Endothelial cell of umbilical vein (primary cell): Measurements from ENCODE around the gene NPPB. TPM values are rescaled to one million over a fixed set of nuclear protein-coding genes. Genes with fewer than 3 reads are reported as not detected.

Experiments
- BruUV-seq: library from RNA; stranded (reverse); fragments of 400-500 nt; replicated peaks from 2 replicates; lab custom pipeline; 2021; lab: Mats Ljungman, UMichigan
- CTCF ChIA-PET: fragments of 300-600, 350-600 bp; sonication (Branson Sonifier 250); formaldehyde crosslinking; loops from one replicate; lab custom pipeline; 2021; ENCODE audit warnings: antibody characterized with exemption, inconsistent platforms; lab: Charles Lee
- POLR2A ChIA-PET: fragments of 300-600, 350-600 bp; sonication (Branson Sonifier 250); formaldehyde crosslinking; loops from one replicate; lab custom pipeline; 2021; ENCODE audit warnings: antibody characterized with exemption, inconsistent platforms; lab: Charles Lee
- DNase-seq: peaks from one replicate; pipeline ENCODE4 v3.0.0-alpha.2; 2011; ENCODE audit warnings: low read depth, low spot score
- FAIRE-seq: peaks from 2 replicates; lab custom pipeline; 2011; peaks lifted over from hg19 to GRCh38; lab: Jason Lieb, UNC
- H2AFZ ChIP-seq: 2 replicates; pipeline ENCODE4 v1.6.0; 2012; ENCODE audit warnings: low read depth, low read length, control low read depth, inconsistent platforms
- H3K27ac ChIP-seq: 2 replicates; pipeline ENCODE4 v1.5.1; 2011; ENCODE audit warnings: low read depth, mild to moderate bottlenecking, control low read depth, low read length, moderate library complexity; ENCODE audit not compliant: insufficient read depth
- H3K27me3 ChIP-seq, 2 experiments: 2 replicates each; pipeline versions ENCODE4 v1.6.0 to v1.6.1; 2011; ENCODE audit warnings: low read length in 2 of 2, mixed read lengths in 1 of 2; ENCODE audit not compliant: control insufficient read depth in 2 of 2, insufficient read depth in 2 of 2
- H3K36me3 ChIP-seq, 2 experiments: 2 replicates in 1 of 2; 3 replicates in 1 of 2; pipeline ENCODE4 v1.5.1; 2011; ENCODE audit warnings: low read length in 2 of 2, mild to moderate bottlenecking in 1 of 2, moderate library complexity in 1 of 2; ENCODE audit not compliant: control insufficient read depth in 2 of 2, insufficient read depth in 2 of 2; ENCODE audit errors: extremely low read depth in 1 of 2
- H3K4me1 ChIP-seq: 3 replicates; pipeline ENCODE4 v1.5.1; 2011; ENCODE audit warnings: mild to moderate bottlenecking, low read length; ENCODE audit not compliant: control insufficient read depth, insufficient read depth; ENCODE audit errors: extremely low read depth
- H3K4me2 ChIP-seq: 2 replicates; pipeline ENCODE4 v1.6.1; 2011; ENCODE audit warnings: low read length, control low read depth, mixed read lengths; ENCODE audit not compliant: insufficient read depth
- H3K4me3 ChIP-seq, 3 experiments: fragments of 200-600 bp in 1 of 3; sonication (generic), shearing (Covaris generic) in 1 of 3; replicated peaks in 1 of 3; 2 replicates each; pipeline ENCODE4 v1.5.1; 2011 to 2016; ENCODE audit warnings: control low read depth in 3 of 3, low read length in 3 of 3, mild to moderate bottlenecking in 2 of 3, inconsistent platforms in 1 of 3, low read depth in 1 of 3, moderate library complexity in 1 of 3; ENCODE audit not compliant: insufficient read depth in 1 of 3
- H3K79me2 ChIP-seq: 2 replicates; pipeline ENCODE4 v1.6.0; 2012; ENCODE audit warnings: low read length, inconsistent platforms; ENCODE audit not compliant: control insufficient read depth, insufficient read depth
- H3K9ac ChIP-seq: replicated peaks from 2 replicates; pipeline ENCODE3; 2011; ENCODE audit warnings: low read length, control low read depth; ENCODE audit not compliant: insufficient read depth; ENCODE audit errors: extremely low read depth
- H3K9me1 ChIP-seq: replicated peaks from 3 replicates; pipeline ENCODE4 v1.6.0; 2011; ENCODE audit warnings: mild to moderate bottlenecking, low read length; ENCODE audit not compliant: control insufficient read depth, insufficient read depth; ENCODE audit errors: extremely low read depth
- H3K9me3 ChIP-seq: replicated peaks from 2 replicates; pipeline ENCODE4 v1.5.1; 2012; ENCODE audit warnings: low read length, inconsistent platforms; ENCODE audit not compliant: control insufficient read depth, insufficient read depth
- H4K20me1 ChIP-seq: replicated peaks from 2 replicates; pipeline ENCODE3; 2011; ENCODE audit warnings: mild to moderate bottlenecking, low read length; ENCODE audit not compliant: control insufficient read depth, insufficient read depth; ENCODE audit errors: extremely low read depth
- EZH2 ChIP-seq: IDR thresholded peaks from 2 replicates; pipeline ENCODE4 v1.6.1; 2012; ENCODE audit warnings: borderline replicate concordance, low read depth, mild to moderate bottlenecking, moderate library complexity, low read length, inconsistent platforms; ENCODE audit not compliant: severe bottlenecking
- JUN ChIP-seq: IDR thresholded peaks from 2 replicates; pipeline ENCODE4 v1.6.1; 2011; ENCODE audit warnings: borderline replicate concordance, low read depth; ENCODE audit not compliant: insufficient read length, insufficient read depth
- MAX ChIP-seq: IDR thresholded peaks from 2 replicates; pipeline ENCODE4 v1.6.1; 2011; ENCODE audit not compliant: insufficient read depth, insufficient read length
- POLR2AphosphoS5 ChIP-seq: IDR thresholded peaks from 2 replicates; pipeline ENCODE4 v1.6.1; 2012; ENCODE audit warnings: low read depth, mild to moderate bottlenecking, control low read depth, low read length, moderate library complexity; ENCODE audit not compliant: insufficient read depth
- dilution Hi-C: fragments of 300-500 bp; cut with MboI; formaldehyde crosslinking; loops from one replicate; pipeline ENCODE4 v1.15.0; 2019; ENCODE audit warnings: low sequenced_read_pairs; ENCODE audit not compliant: extremely low pct_ligation_motif_present
- intact Hi-C: fragments of 100-400 bp; cut with micrococcal nuclease; formaldehyde crosslinking; loops from one replicate; pipeline ENCODE4 v1.10.0; 2022
- polyA plus RNA-seq, 4 experiments: library from polyadenylated mRNA; depleted of rRNA in 3 of 4; stranded (reverse) in 3 of 4; unstranded in 1 of 4; fragments of >200 nt; gene quantifications; 2 replicates each; pipeline versions ENCODE4 v1.2.1 to v1.2.3, GENCODE V29; 2011 to 2012; ENCODE audit warnings: missing spikeins in 1 of 4
- total RNA-seq: library from RNA; stranded (reverse); gene quantifications from 2 replicates; pipeline ENCODE4 v1.2.3, GENCODE V29; 2021

The NPPB gene
- total and polyA plus RNA-seq, 2 donors (not counting 3 experiments of a cell fraction or from before 2014, with no cell fraction given), result not detected

DNA sequence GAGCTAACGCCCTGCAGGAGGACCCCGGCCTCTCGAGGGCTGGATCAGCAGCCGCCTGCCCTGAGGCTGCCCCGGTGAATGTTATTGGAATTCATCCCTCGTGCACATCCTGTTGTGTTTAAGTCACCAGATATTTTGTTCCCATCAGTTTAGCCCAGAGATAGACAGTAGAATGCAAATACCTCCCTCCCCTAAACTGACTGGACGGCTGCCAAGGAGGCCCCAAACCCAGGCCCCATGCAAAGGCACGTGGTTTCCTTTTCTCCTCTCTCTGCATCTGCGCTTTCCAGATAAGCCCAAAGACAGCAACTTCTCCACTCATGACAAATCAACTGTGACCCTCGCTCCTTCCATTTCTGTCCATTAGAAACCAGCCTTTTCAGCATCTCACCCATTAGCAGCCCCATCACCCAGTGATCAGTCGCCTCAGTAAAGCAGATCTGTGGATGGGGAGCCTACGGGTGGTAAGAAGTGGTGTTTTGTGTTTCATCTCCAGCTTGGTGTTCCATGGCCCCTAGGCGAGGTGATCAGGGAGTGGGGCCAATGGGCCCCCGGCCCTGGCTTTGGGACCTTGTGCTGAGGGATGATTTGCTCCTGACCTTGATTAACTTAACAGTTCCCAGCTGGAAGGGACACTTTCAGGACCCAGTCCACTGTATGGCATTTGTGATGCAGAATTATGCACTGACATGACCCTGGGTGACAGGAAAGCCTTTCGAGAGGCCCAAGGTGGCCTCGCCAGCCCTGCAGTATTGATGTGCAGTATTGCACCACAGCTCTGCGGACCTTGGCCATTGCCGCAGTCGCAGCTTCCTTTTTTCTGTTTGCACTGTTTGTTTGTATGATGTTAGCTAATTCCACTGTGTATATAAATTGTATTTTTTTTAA lies 16.3 kb downstream of the NPPB start:
- Histone ChIP-seq H3K9me3 (no peaks in the 10 kb centered on the region), H3K36me3 (peaks cover 16 to 42% of the 10 kb centered on the region in 2 experiments), H3K79me2 (no peaks in the 10 kb centered on the region), H2AFZ (no peak overlapping the region), H3K4me1 (peaks cover 7% of the 10 kb centered on the region), H3K4me3 (no peak overlapping the region), H3K27ac (no peak overlapping the region), H3K9me1 (no peaks in the 10 kb centered on the region), H4K20me1 (no peaks in the 10 kb centered on the region), H3K4me2 (no peak overlapping the region), H3K9ac (no peak overlapping the region), H3K27me3 (no peaks in the 10 kb centered on the region)
- dilution Hi-C loops, result no loop called here
- intact Hi-C loops, result no loop called here
- ChIA-PET CTCF (interaction anchor here (0.8 kb wide), 1 partner anchor 125 kb away, joined by 3 read pairs; no protein-coding TSS in a partner anchor), POLR2A (interaction anchor here (2.5 kb wide), 1 partner anchor 66 kb away, joined by 16 read pairs; no protein-coding TSS in a partner anchor)
- DNase-seq (peak; percentile 94), FAIRE-seq (no peak)
- BruUV-seq, result TSS peak; percentile 13
- peak; percentile 59 for TF ChIP-seq MAX
- no peak for TF ChIP-seq POLR2AphosphoS5

- Histone ChIP-seq H3K79me2 (no peaks in the 10 kb centered on the region), H2AFZ (no peak overlapping the region), H3K27ac (no peak overlapping the region), H3K27me3 (no peaks in the 10 kb centered on the region), H3K36me3 (peaks cover 18 to 48% of the 10 kb centered on the region in 2 experiments), H3K4me2 (no peak overlapping the region), H3K4me1 (peaks cover 7% of the 10 kb centered on the region), H3K9ac (no peak overlapping the region), H3K4me3 (no peak overlapping the region), H3K9me3 (no peaks in the 10 kb centered on the region), H4K20me1 (no peaks in the 10 kb centered on the region), H3K9me1 (no peaks in the 10 kb centered on the region)
- CTCF ChIA-PET, result interaction anchor here (5.2 kb wide), 1 partner anchor 52 kb away, joined by 42 read pairs; no protein-coding TSS in a partner anchor
- dilution Hi-C loops (no loop called here), intact Hi-C loops (no loop called here)
- POLR2A ChIA-PET, result interaction anchor here (2.5 kb wide), 1 partner anchor 67 kb away, joined by 16 read pairs; no protein-coding TSS in a partner anchor
- BruUV-seq, result no TSS peak
- FAIRE-seq (no peak), DNase-seq (no peak)
- TF ChIP-seq EZH2, result no peak
- peak; percentile 3 for TF ChIP-seq JUN
Measured at GRCh38 chr1:11841245-11842153, 17.2 kb downstream of the NPPB start.
